GM19455 (cell line): ENCODE measurements around the gene RIPOR3.
"Not testable (repeated sequence)": the region's sequence is repeated elsewhere in the genome, so short reads cannot be mapped to it uniquely, and the experiment has no call there.

Source experiments
- ATAC-seq: cut with Tn5 transposase; IDR thresholded peaks from one replicate; pipeline ENCODE4 v1.9.1; 2021; ENCODE audit not compliant: unreplicated experiment

The RIPOR3 gene

GRCh38 chr20:50704514-50704913 is 13.2 kb upstream of the RIPOR3 start:
- no peak for ATAC-seq

- ATAC-seq = not testable (repeated sequence)
Observed at GRCh38 chr20:50703651-50704438, 12.5 kb upstream of the RIPOR3 start.

GRCh38 chr20:50701041-50701963 is 10.0 kb upstream of the RIPOR3 start:
- no peak for ATAC-seq

DNA sequence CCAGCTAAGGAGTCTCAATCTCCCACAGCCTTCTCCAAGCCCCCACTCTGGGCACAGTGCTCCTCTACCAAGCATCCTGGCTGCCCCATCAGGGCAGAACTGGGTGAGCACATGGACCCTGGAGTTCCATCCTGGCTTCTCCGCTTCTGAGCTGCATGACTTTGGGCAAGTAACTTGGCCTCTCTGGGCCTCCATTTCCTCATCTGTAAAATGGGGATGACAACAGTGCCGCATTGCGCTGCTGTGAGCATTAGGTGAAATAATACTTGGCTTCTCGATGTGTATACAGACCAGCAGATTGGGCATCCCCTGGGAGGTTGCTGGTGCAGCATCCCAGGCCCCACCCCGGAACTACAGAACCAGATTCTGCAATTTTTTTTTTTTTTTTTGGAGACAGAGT is 8.3 kb upstream of the RIPOR3 start:
- no peak for ATAC-seq

DNA sequence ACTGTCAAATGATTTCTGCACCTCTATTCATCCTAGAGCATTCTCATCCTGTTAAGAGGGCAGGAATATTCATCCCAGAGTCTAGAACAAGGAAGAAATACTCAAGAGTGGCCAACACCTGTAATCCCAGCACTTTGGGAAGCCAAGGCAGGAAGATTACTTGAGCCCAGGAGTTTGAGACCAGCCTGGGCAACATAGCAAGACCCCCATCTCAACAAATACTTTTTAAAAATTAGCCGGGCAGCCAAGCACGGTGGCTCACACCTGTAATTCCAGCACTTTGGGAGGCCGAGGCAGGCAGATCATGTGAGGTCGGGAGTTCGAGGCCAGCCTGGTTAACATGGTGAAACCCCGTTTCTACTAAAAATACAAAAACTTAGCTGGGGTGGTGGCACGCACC is 6.9 kb upstream of the RIPOR3 start:
- not testable (repeated sequence) for ATAC-seq

DNA sequence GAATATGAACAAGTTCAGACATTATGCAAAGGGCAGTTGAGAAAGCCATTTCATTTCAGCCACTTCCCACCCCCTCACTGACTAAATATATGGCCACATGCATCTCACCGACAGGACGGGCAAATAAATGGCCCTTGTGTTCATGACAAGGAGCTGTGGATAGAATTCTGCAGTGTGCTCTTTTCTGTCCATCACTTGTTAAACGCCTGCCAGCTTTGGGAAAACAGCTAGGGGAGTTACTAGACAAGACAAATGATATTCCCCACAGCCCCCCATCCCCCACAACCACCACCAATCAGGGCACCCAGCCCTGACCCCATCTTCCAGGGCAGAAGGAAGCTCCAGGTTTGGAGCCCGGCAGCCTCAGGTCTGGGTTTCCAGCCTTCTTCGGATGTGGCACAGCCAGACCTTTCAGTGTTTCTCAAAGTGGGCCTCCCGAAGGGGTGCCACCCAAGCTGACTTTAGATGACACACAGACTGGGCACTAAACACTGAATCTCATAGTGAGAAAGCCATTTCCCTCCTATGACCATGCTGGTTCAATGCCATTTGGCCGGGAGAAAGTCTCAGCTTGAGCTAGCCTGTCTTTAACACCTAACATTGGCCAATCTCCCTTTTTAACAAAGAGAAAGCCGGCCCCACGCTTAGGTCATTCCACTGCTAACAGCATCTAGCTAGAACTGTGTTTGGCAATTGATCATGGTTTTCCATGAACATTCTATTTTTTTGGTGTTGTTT is 4.0 kb upstream of the RIPOR3 start:
- no peak for ATAC-seq

DNA sequence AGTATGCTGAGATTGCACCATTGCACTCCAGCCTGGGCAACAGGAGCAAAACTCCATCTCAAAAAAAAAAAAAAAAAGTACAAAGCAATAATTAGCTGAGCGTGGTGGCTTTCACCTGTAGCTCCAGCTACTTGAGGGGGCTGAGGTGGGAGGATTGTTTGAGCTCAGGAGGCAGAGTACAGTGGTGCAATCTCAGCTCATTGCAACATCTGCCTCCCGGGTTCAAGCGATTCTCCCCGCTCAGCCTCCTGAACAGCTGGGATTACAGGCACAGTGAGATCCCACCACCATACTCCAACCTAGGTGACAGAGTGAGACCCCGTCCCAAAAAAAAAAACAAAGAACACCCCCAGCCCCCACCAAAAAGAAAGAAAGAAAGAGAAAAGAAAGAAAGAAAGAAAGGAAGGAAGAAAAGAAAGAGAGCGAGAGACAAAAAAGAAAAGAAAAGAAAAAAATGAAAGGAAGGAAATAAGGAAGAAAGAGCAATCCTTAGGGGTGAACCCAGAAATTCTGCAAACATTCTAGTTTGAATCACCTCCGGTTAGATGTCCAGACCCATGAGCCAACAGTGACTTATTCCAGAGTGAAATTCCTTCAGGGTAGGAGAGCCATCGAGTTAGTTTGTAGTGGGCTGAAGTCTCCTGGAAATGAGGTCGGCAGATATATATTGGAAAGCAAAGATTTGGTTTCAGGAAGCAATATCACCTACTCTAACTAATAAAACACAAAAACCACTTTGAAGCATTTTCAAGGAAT is 3.2 kb upstream of the RIPOR3 start:
- no peak for ATAC-seq

GRCh38 chr20:50693001-50693400 is 1.7 kb upstream of the RIPOR3 start:
- no peak for ATAC-seq

GRCh38 chr20:50692552-50692933 is 1.2 kb upstream of the RIPOR3 start:
- ATAC-seq = no peak

DNA sequence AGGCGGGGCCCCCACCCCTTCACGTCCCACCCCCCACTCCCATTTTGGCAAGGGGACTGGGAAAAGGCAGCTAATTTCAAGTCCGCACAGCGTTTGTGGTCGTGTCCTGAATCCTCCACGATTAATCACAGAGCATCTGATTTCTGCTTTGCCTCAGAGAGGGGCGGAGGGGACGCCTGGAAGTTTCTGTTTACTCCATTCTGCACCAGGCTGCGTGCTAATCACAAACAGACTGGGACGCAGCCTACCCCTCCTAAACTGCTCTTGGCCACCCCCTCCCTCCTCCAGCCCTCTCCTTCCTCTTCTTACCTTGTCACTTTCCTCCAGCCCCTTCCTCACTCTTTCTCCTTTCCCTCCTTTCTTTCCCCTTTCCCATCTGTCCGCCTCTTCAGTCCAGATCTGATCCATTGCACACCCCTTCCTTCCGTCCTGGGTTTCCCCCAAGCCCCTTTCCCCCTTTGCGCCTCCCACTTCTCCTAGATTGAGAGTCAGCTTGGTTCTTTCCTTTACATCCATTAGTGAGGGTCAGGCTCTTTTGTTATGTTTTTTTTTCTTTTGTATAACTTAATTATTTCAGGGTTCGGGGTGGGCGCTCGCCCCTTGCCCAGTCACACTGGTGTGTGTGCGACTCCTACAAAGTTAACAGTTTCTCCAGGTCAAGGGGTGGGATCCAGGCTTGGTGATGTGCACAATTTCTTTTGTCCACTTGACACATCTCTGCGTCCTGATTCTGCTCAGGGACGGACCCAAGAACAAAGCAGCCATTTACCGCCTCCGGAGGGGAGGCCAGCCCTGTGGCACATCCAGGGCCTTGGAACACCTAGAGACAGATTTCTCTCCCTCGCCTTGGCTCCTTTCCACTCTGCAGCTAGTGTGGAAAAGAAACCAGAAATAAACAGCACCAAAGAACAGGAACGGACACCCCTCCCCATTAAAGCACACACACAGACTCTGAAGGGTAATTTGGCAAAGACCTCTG is 520 bp upstream of the RIPOR3 start:
- ATAC-seq = no peak

- no peak for ATAC-seq
Observed at GRCh38 chr20:50689864-50690649, 1.3 kb downstream of the RIPOR3 start.

DNA sequence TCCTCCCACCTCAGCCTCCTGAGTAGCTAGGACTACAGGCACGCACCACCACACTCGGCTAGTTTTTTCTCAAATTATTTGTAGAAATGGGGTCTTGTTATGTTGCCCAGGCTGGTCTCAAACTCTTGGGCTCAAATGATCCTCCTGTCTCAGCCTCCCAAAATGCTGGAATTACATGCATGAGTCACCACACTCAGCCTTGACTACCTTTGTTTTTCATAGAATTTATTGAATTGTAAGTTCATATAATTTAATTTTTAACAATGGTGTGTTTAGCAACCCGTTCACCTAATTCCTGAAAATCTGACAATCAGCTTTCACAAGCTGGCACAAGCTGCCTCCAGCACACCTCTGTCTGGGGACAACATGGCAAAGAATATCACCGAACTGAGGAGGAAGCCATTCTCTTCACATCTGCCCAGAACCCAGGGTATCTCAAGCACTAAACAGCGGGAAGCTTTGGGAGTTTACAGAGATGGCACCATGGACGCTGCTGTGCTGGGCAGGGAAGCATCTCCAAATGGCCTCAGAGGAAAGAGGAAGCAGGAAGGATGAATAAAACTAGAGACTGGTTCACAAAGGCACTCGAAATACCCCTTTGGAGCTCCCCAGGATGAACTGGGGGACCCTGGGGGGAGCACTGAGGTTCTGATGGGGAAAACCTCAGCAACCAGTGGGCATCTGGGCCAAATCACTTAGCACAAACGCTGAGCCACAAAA is 2.9 kb downstream of the RIPOR3 start:
- ATAC-seq = no peak

DNA sequence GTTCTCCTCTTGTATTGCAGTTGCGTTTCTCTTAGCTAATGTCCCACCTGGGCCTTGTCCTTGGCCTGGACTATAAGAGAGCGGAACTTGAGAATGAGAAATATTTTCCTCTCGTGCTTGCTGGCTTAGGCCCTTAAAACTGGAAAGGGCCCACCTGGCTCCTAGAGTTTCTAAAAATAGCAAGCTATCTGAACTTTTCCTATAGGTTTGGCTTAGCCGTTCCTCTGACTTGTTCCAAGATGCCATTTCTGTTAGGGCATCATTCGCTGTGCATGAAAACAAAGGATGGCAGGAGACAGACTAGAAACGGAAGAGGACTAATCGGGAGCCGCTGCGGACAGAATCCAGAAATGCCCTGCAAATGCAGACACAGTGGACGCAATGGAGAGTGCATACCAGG is 4.5 kb downstream of the RIPOR3 start:
- ATAC-seq = no peak

- no peak for ATAC-seq
Observed at GRCh38 chr20:50683570-50683969, 7.8 kb downstream of the RIPOR3 start.

DNA sequence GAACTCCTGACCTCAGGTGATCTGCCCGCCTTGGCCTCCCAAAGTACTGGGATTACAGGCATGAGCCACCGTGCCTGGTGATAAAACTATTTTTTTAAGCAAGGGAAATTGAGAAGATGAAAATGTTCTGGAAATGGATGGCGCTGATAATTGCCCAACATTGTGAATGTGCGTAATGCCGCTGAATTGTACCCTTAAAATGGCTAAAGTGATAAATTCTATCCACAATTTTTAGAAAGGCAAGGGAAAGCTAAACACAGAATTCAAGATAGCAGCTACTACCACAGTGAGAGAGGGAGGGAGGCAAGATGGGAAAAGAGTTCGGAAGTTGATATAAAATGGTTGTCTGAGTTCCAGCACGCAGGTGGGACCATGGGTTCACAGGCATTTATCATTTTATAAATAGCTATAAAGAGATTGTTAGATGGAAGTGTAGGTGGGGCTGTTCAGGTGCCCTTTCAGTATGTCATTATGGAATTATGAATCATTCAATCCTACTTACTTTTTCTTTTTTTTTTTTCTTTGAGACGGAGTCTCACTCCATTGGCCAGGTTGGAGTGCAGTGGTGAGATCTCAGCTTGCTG is 8.3 kb downstream of the RIPOR3 start:
- ATAC-seq = no peak

DNA sequence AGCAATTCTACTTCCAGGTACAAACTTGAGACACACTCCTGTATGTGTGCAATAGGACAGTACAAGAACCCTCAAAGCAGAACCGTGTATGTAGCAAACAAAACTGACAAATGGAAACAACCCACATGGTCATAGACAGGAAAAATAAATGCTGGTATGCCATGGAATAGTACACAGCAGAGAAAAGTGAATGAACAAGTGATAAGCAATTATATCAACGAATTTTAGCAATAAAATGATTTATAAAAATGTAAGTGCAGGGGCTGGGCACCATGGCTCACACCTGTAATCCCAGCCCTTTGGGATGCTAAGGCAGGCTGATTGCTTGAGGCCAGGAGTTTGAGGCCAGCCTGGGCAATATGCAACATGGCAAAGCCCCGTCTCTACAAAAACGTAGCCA is 9.3 kb downstream of the RIPOR3 start:
- ATAC-seq = no peak

DNA sequence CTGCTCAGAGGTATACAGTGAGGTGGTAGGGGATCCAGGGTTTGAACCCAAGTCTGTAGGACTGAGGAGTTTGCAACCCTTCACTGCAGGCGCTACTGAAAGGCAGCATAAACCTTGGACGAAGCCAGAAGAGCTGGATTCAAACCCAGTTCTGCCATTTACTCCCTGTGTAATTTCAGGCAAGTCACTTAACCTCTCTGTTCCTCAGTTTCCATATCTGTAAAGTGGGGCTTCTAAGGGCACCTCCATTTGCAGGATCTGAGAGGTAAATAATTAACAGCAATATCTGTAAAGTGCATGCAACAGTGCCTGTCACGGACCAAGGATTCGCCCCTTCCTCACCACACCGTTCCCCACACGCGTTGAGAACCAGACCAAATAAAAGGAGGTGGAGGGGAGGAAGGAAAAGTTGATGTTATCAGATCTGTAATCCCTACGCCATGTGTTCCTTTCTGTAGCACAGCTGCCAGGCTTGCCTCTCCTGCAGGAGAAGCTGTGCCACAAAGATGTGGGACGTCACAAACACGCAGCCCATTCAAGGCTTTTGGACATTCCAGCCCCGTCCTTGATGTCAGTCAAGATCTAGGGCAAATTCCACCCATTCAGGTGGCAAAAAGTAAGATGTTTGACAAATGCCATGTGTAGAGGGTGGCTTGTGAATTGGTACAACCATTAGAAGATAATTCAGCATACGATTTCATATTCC is 9.8 kb downstream of the RIPOR3 start:
- ATAC-seq = no peak
